C1 segment of cervical spinal cord (tissue), 14 donors: ENCODE results near the gene STK11IP.

Experiments
- DNase-seq, 14 donors: peaks; one replicate each; lab custom pipeline; 2025; lab: John Stamatoyannopoulos, UW

The STK11IP gene

DNA sequence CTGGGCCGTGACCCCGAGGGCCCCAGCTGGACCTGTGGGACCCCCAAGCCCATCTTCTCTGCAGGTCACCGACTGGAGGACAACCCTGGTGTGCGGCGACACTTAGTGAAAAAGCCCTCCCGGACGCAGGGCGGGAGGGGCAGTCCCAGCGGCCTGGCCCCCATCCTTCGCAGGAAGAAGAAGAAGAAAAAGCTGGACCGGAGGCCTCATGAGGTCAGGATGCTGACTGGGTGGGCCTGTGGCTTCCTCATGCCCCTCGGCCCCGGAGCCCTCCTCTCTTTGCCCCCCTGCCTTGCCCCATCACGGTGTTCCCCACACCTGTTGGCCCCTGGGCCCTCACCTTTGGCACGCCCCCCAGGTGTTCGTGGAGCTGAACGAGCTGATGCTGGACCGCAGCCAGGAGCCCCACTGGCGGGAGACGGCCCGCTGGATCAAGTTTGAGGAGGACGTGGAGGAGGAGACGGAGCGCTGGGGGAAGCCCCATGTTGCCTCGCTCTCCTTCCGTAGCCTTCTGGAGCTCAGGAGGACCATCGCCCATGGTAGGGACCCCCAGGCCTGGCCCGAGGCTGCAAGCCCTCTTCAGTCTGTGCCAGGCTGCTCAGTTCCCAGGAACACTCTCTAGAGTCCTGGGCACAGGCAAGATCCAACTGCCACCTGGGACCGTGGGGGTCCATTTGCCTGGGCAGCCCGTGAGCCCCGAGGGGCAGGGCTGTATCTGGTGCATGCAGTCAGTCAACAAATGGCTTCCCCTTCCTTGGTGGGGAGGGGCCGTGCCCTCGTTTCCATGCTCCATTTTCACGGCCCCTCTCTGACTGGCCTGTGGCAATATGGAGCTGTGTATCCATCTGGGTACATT, 34.5 kb downstream of the STK11IP start:
- no peak for DNase-seq

DNA sequence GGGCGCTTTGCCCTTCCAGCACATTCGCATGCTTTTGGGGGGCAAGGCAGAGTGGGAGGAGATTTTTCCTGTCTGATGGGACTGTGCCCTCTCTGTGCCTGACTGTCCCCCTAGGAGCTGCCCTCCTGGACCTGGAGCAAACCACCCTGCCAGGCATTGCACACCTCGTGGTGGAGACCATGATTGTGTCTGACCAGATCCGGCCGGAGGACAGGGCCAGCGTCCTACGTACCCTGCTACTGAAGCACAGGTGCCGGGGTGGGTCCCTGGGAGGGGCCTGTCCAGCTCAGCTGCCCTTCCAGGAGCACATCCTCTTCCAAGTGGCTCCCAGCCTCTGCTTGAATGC, 35.1 kb downstream of the STK11IP start:
- DNase-seq, result no peak

DNA sequence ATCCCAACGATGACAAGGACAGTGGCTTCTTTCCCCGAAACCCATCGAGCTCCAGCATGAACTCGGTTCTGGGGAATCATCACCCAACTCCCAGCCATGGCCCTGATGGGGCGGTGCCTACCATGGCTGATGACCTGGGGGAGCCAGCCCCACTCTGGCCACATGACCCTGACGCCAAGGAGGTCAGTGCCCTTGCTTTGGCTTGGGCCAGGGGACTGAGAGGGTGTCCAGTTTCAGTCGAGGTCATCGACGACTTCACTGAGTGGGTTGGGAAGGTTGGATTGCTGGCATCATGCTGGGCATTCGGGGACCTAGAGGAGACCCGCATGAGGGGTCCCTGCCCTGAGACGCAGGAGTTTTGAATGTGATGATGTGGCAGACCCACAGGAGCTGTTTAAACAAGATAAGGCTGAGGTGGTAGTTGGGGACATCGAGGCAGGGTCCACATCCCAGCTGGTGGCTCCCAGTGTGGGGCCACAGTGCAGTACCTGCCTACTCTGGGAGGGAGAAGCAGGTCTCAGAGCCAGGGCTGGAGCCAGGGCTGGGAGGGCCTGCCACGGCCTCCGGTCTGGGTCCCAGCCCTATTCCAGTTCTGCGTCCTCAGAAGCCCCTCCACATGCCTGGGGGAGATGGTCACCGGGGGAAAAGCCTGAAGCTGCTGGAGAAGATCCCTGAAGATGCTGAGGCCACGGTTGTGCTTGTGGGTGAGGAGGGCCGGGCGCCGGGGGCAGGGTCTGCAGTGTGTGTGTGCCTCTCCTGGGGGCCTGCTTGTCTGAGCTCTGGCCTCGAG, 35.8 kb downstream of the STK11IP start:
- DNase-seq, result no peak

DNA sequence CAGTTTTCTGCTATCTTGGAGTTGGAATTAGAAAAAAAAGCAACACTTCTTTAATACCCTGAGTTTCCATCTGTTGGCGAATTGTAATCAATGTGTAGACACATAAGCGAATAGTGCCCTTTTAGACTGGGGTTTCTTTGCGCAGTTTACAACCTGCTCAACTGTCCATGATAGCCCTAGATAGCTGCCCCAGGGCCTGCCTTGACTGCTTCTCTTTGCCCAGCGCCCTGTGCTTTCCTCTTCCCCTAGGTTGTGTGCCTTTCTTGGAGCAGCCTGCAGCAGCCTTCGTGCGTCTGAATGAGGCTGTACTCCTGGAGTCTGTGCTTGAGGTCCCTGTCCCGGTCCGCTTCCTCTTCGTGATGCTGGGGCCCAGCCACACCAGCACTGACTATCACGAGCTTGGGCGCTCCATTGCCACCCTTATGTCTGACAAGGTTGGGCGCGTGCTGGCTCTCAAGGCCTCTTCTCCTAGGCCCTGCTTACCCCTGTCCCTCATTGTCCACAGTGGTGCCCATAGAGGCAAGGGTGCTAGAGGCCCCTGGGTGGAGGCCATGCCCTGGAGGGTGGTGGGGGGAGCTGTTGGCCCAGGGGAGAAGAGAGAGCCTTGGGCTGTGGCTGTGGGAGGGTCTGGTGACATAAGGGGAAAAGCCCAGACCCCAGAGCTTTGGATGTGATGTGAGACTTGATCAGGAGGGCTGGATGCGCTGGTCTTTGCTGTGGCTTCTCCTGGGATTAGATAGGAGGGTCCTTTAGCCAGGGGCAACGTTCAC, 36.7 kb downstream of the STK11IP start:
- DNase-seq, result no peak

DNA sequence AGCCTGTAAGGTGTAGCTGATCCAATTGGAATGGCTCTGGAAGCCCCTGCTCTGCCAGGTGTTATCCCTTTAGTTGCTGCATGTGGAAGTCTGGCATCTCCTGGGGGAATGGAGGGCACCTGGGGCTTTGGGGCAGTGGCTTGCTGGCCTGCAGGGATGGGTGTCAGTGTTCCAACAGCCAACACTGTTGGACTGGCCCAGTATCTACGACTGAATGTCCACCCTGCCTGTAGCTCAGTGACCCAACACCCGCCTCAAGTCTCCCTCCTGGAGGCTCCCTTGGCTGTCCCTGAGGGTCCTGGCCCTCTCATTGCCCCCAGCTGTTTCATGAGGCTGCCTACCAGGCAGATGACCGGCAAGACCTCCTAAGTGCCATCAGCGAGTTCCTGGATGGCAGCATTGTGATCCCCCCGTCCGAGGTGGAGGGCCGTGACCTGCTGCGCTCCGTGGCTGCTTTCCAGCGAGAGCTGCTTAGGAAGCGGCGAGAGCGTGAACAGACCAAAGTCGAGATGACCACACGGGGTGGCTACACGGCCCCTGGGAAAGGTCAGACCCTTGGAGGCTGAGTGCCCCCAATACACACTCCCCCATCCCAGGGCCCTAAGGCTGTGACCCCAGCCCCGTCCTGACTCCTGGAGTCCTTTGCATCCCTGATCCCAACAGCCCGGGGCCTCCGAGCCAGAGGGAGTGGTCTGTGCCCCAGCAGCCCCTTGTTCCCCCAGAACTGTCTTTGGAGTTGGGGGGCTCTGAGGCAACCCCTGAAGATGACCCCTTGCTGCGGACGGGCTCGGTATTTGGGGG, 37.5 kb downstream of the STK11IP start:
- DNase-seq, result no peak

DNA sequence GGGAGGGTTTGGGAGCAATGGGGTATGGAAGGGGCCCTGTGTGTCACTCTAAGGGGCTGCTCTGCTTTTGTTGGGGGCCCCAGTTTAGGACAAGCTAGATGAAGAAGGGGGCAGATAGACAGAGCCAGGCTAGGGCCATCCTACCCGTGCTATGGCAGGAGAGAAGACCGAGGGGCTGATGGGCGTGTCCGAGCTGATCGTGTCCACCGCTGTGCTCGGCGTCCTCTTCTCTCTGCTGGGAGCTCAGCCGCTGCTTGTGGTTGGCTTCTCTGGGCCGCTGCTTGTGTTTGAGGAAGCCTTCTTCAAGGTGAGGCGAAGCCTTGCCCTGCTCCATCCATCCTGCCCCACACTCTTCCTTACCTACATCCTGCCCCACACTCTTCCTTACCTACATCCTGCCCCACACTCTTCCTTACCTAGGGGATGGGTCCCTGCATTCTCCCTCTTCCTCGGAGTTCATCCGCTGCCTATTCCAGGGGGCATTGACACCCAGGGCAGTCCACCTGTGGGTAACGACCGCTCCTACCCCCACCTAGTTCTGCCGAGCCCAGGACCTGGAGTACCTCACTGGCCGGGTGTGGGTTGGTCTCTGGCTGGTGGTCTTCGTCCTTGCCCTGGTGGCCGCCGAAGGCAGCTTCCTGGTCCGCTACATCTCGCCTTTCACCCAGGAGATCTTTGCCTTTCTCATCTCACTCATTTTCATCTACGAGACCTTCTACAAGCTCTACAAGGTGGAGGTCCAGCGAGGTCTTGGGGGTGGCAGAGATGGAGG, 38.7 kb downstream of the STK11IP start:
- DNase-seq, result no peak

DNA sequence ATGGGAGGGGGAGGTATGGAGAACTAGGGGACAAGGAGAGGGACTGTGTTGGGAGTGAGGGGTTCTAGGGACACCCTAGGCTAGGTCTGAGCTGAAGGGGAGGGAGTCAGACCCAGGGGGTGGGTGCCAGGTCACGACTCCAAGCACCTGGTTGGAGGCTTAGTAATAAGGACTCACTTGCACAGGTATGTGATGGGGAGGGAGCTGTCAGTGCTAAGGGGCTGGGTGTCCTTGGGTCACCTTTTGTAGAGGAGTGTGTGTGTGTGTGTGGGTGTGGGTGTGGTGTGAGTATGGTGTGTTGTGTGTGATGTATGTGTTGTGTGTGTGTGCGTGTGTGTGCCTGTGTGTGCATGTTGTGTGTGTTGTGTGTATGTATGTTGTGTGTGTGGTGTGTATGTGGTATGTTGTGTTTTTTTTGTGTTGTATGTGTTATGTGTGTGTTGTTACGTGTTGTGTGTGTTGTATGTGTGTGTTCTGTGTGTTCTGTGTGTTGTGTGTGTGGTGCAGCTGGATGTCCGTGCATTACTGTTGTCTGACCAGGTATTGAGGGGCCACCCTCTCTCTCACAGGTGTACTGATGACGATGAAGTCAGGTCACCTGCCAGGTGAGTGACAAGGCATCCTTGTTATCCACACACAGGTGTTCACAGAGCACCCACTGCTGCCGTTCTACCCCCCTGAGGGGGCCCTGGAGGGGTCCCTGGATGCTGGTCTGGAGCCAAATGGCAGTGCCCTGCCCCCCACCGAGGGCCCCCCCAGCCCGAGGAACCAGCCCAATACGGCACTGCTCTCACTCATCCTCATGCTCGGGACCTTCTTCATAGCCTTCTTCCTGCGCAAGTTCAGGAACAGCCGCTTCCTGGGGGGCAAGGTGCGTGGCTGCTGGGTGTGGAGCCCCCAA, 39.5 kb downstream of the STK11IP start:
- no peak for DNase-seq

DNA sequence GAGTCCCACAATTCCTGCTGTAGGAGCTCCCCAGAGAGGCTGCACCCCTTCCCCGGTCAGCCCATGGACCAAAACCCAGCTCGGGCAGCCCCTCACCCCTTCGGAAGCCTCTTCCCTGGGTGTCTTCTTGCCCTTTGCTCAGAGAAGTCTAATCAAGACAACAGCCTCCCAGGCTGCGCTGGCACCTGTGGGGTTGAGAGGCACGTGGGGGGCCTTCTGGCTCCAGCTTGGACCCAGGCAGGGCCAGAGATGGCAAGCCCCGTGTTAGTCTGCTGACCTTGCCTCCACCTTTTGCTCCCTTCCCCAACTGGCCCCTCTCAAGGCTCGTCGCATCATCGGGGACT, 40.2 kb downstream of the STK11IP start:
- DNase-seq, result no peak

DNA sequence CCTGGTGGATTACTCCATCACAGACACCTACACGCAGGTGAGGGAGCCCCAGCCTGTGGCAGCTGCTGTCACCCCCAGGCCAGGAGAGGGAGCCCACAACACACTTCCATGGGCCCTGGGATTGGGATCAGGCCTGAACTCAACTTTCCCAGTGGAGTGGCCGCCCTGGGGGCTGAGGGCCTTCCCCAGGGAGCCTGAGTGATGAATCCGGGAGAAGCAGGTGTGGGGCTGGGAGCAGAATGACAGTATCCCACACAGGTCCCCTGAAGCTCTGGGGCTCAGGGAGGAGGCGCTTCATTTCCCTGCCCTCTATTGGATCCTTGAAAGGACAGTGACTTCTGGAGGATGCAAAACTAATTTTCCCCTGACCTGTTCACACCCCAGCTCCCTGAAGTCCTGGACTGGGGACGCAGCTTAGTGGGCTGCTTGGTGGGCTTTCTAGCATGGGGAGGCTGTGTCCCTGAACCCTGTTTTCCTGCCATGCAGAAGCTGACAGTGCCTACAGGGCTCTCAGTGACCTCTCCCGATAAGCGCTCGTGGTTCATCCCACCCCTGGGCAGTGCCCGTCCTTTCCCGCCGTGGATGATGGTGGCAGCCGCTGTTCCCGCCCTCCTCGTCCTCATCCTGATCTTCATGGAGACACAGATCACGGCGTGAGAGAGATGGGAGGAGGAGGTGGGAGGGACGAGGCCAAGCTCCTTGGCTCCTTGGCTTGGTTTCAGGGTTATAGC, 40.7 kb downstream of the STK11IP start:
- no peak for DNase-seq

DNA sequence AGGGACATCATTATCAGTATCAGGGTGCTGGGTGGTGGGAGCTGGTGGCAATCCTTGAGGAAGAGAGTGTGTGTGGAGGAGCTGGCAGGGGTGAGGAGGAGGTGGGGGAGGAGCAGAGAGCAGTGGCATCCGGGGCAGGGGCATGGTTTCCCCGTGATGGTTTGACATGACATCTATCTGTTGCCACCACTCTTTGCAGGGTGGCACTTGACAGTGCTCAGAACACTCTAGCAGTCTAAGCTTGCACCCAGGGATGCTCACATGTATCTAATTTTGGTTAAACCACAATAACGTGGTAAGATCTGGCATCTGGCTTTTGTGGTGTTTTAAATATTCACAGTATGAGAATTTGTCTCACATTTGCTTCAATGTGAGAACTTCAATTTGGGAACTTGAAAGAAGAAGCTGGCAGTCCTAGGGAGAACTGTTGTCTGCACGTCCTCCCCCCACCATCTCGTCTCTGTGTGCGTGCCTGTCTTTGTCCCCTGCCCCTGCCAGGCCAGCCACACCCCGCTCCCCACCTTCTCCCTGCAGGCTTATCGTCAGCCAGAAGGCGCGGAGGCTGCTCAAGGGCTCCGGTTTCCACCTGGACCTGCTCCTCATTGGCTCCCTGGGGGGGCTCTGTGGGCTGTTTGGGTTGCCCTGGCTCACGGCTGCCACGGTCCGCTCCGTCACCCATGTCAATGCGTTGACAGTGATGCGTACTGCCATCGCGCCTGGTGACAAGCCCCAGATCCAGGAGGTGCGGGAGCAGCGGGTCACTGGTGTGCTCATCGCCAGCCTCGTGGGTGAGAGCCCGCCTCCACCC, 41.5 kb downstream of the STK11IP start:
- DNase-seq, result no peak

DNA sequence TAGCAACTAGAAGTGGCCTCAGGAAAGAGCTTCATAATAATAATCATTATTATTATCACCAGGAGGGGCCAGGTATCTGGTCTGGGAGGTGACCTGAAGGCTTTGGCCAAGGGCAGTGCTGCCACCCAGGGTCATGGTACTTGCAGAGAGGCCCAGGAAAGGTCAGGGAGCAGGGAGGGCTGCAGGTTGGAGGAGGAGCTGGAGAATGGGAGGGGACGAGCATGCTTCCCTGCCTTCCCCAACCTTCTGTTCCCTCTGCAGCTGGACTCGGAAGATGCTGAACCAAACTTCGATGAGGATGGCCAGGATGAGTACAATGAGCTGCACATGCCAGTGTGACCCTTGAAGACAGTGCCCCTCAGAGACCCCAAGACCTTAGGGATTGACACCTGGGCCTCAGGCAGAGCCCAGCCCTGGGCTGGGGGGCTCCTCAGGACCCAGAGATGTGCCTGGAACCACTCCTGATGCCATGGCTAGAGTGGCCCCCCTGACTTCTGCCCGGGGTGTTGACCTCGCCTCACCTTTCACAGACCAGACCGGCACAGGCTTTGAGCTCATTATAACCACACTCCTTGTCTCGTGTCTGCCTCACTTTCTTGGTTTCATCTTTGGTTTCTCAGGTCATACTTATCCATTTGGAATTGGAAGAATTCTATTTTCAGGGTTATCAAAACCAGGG, 43.9 kb downstream of the STK11IP start:
- DNase-seq, result no peak

DNA sequence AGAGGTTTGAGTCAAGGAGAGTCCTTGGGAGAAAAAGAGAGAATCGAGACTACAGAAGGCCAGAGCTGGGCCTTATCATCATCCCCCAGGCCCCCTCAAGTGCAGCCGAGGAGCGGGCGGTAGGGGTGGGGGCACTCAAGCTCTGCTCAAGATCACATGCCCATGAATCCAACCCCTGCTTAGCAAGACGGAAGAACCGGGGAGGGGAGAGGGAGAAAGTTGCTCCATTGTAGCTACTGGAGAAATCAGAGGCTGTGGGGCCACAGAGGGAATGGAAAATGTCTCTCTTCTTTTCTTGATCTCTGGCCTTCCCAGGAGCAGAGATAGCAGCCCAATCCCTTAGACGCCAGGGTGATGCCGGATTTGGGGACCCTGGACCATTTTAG, 44.4 kb downstream of the STK11IP start:
- DNase-seq, result no peak

DNA sequence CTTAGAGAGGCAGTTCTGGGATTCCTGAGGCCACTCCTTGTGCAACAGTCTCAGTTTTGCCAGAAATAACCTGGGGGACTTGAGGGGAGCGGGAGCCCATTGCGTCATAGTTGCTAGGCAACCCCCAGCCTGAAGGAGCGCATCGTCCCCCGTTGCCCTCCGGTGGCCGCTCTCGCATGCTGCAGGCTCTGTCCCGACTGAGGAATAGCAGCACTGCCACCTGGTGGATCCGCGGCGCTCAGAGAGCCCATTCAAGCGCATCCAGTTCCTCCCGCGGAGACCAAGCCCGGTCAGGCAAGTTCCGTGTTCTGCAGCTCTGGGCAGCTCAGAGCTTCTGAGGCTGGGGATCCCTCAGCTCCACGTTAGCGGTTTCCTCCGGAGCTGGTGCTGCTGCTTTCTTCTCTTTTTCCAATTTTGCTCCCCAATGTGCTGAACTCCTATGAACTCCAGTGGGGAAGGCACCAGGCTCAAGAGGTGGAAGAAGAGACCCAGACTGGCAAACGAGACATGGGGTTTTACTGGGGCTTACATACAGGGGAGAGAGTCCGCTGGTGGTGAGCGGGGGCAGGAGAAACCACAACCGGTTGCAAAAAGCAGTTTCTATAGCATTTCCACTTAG, 44.9 kb downstream of the STK11IP start:
- DNase-seq, result peak; percentile 42 to 91 (median 82)

DNA sequence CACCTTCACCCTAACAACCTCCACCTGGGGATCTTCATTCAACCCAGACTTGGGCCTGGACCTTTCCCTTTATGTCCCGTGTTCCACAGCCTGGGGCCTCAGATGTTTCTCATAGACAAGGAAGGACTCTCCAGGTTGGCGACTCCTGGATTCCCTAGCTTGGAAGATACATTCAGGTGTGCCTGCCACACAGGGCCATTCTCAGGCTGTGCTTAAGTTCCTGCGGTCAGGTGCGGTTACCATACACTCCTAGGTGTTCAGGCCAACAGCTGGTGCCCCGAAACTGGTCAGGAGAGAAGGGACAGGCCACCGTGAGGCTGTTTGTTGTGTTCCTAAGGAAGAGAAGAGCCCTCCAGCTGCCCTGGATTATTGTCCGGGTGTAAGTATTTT, 45.4 kb downstream of the STK11IP start:
- DNase-seq, result no peak

DNA sequence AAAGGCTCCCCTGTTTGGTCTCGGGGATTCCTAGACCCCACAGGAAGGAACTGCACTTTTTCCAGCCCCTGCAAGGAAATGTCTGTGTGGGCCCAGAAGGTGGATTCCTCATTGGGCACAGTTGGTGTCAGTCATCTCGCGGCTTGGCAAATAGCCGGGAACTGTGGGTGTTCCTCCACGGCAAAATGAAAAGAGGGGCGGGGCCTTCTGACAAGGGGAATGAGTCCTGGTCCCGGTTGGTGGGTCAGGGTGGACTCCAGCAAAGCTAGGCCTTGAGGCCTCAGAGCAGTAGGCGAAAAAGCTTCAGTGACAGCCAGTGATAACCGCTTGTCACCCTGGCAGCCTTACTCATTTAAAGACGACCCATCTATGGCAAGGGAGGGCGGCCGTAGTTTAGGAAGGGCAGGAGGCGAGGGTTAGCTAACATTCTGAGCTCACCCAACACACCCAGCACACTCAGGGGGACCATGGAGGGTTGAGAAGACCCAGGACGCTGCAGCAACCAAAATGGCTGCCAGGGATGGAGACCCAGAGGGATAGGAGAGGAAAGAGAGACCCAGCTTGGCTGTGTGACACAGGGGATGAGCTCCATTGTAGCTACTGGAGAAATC, 46.2 kb downstream of the STK11IP start:
- DNase-seq, result no peak

DNA sequence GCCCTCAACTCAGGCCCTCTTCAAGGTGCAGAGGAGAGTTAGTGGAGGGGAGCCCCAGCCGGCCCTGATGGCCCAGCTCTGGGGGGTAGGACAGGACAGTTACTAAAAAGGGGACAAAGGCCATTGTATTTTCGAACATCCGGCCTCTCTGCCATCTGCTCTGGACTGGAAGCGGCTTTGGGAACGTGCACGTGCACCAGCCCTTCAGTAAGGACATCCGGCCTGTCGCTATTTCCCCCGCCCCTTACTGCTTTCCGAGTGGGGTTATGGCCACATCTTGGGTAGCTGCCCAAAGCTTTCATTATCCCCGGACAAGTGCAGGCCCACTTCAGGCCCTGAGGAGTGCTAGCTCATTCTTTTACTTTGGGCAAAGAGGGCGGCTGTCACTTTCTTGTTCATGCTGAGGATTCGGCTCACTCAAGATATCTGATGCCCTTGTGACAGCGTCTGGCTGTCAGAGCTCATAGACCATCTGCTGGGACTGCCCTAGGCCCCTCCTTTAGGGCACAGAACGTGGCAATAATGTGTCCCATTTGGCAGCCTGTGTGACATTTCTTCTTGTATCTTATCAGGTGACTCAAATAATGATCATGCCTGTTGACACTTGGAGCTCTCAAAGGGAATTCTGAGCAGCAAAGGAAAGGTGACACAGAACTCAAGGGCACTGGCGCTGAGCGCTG, 47.3 kb downstream of the STK11IP start:
- no peak for DNase-seq
